Lower lobe of right lung (tissue), 2 donors: ENCODE measurements around the gene GAB4. TPM values are rescaled to one million over a fixed set of nuclear protein-coding genes. Genes with fewer than 3 reads are reported as not detected.

Experiments used
- ATAC-seq, 2 donors: fragments of 200-7000 bp; cut with Tn5 transposase; one replicate each; pipeline ENCODE4 v1.9.1; 2020 to 2022; ENCODE audit warnings: mild to moderate bottlenecking in 2 of 2, moderate library complexity in 2 of 2
- DNase-seq: peaks from one replicate; pipeline ENCODE4 v3.0.0-alpha.2; 2020
- H3K27ac ChIP-seq: fragments of 200-600 bp; one replicate; pipeline ENCODE4 v1.8.0; 2022
- H3K27me3 ChIP-seq: fragments of 200-600 bp; one replicate; pipeline ENCODE4 v1.8.0; 2022; ENCODE audit warnings: low read depth
- H3K36me3 ChIP-seq: fragments of 200-600 bp; one replicate; pipeline ENCODE4 v1.8.0; 2022; ENCODE audit warnings: mild to moderate bottlenecking
- H3K4me1 ChIP-seq: fragments of 200-600 bp; one replicate; pipeline ENCODE4 v1.8.0; 2022
- H3K4me3 ChIP-seq: fragments of 200-600 bp; one replicate; pipeline ENCODE4 v1.8.0; 2022; ENCODE audit warnings: mild to moderate bottlenecking
- H3K9me3 ChIP-seq: fragments of 200-600 bp; one replicate; pipeline ENCODE4 v1.8.0; 2022
- intact Hi-C: fragments of 100-400 bp; cut with DNase I; formaldehyde crosslinking; loops from one replicate; pipeline ENCODE4 v1.11.0; 2022
- total RNA-seq: library from RNA; stranded (reverse); fragmentation: NEBNext Ultra II Directional; extraction: Animal tissue kit (Norgen Biotek cat#: 25700); gene quantifications from one replicate; pipeline ENCODE4 v1.2.1, GENCODE V29; 2021
- TF ChIP-seq, protein P1 (sequence below): fragments of 200-600 bp; IDR thresholded peaks from one replicate; pipeline ENCODE4 v1.8.0; 2022; ENCODE audit warnings: antibody characterized with exemption, mild to moderate bottlenecking
- donor health status: DM: no; HTN: yes; CAD: no; lungs with severe emphysema.

Gene GAB4
- total RNA-seq, 1 donor from 2014 or later = not detected

DNA sequence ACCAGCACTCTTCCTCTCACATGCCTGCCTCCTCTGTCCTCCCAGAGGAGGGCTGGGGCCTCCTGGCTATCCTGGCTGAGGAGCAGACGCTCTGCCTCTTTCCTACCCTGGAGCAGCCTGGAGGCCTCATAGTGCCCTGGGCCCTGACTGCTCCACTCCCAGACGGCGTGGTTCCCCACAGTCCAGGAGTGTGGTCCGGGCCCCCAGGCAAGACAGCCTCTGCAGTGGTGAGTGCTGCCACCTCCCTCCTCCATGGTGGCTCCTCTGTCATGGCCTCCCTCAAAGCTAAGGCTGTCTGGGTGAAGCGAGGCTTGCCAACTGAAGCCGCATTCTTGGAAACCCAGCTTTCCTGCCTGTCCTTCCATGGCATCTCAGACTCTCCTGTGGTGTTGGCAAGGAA is 19.8 kb downstream of the GAB4 start:
- no peaks in the 10 kb centered on the region for H3K36me3 ChIP-seq
- DNase-seq = no peak
- no peak overlapping the region for H3K27ac ChIP-seq
- no peaks in the 10 kb centered on the region for H3K27me3 ChIP-seq
- TF ChIP-seq, protein P1, sequence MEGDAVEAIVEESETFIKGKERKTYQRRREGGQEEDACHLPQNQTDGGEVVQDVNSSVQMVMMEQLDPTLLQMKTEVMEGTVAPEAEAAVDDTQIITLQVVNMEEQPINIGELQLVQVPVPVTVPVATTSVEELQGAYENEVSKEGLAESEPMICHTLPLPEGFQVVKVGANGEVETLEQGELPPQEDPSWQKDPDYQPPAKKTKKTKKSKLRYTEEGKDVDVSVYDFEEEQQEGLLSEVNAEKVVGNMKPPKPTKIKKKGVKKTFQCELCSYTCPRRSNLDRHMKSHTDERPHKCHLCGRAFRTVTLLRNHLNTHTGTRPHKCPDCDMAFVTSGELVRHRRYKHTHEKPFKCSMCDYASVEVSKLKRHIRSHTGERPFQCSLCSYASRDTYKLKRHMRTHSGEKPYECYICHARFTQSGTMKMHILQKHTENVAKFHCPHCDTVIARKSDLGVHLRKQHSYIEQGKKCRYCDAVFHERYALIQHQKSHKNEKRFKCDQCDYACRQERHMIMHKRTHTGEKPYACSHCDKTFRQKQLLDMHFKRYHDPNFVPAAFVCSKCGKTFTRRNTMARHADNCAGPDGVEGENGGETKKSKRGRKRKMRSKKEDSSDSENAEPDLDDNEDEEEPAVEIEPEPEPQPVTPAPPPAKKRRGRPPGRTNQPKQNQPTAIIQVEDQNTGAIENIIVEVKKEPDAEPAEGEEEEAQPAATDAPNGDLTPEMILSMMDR = no peak
- H3K9me3 ChIP-seq = peaks cover 12% of the 10 kb centered on the region
- intact Hi-C loops = no loop called here
- H3K4me1 ChIP-seq = no peaks in the 10 kb centered on the region
- ATAC-seq = peak in 1 of 2 donors; percentile 39
- H3K4me3 ChIP-seq = no peak overlapping the region

DNA sequence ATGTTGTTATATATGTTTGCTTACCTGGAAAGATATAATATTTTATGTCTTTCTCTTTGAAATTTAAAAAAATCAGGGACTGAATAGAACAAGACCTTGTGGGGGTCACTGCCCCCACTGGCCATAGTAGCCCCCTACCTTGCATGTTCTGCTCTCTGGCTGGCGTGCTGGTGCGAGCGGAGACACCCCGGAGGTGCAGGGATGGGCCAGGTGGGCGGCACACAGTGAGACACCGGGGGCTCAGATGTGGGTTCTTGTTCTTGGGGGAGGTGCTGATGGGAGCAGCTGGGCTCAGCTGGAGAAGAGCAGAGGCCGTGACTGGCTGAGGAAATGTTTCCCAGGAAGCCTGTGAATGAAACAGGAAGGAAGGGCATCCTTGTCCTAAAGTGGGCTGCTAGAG is 20.2 kb downstream of the GAB4 start:
- Histone ChIP-seq H3K27ac (no peak overlapping the region), H3K4me3 (no peak overlapping the region), H3K9me3 (peaks cover 15% of the 10 kb centered on the region), H3K36me3 (no peaks in the 10 kb centered on the region), H3K4me1 (no peaks in the 10 kb centered on the region), H3K27me3 (no peaks in the 10 kb centered on the region)
- TF ChIP-seq, protein P1 = no peak
- DNase-seq (no peak), ATAC-seq (no peak)
- intact Hi-C loops = no loop called here

DNA sequence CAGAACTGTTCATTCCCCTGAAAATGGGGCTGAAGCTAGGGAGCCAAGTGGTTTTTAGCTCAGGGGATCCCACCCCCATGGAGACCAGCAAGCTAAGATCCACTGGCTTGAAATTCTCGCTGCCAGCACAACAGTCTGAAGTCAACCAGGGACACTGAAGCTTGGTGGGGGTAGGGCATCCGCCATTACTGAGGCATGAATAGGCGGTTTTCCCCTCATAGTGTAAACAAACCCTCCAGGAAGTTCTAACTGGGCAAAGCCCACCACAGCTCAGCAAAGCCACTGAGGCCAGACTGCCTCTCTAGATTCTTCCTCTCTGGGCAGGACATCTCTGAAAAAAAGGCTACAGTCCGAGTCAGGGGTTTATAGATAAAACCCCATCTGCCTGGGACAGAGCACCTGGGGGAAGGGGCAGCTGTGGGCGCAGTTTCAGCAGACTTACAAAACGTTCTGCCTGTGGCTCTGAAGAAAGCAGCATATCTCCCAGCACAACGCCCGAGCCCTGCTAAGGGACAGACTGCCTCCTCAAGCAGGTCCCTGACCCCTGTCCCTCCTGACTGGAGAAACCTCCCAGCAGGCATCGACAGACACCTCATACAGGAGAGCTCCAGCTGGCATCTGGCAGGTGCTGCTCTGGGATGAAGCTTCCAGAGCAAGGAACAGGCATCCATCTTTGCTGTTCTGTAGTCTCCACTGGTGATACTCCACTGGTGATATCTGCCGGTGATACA is 32.7 kb downstream of the GAB4 start:
- H3K27ac ChIP-seq = no peak overlapping the region
- intact Hi-C loops = no loop called here
- TF ChIP-seq, protein P1 = no peak
- DNase-seq = peak; percentile 12
- no peaks in the 10 kb centered on the region for H3K9me3 ChIP-seq
- no peaks in the 10 kb centered on the region for H3K4me1 ChIP-seq
- H3K36me3 ChIP-seq = no peaks in the 10 kb centered on the region
- no peak for ATAC-seq
- peaks cover 10% of the 10 kb centered on the region for H3K27me3 ChIP-seq
- H3K4me3 ChIP-seq = no peak overlapping the region

DNA sequence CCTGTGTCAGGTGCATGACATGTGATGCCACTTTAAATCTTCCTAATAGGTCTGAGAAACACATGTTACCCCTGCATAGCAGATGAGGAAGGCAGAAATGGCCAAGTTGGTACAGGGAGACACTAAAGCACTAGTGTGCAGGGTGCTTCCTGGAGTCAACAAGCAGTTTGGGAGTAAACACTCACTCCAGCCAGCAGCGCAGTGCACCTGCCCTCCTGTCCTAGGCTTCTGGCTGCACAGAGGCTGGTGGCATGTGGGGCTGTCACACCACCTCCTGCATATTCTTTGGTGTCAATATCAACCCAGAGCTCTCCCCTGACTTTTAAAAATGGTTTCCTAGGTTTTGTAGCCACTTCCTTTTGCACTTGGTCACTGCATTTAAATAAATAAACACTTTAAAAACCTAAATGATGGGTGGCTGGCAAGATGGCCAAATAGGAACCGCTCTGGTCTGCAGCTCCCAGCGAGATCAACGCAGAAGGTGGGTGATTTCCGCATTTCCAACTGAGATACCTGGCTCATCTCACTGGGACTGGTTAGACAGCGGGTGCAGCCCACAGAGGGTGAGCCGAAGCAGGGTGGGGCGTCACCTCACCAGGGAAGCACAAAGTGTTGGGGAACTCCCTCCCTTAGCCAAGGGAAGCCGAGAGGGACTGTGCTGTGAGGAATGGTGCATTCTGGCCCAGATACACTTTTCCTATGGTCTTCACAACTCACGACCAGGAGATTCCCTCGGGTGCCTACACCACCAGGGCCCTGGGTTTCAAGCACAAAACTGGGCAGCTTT is 33.5 kb downstream of the GAB4 start:
- H3K27me3 ChIP-seq = peaks cover 10% of the 10 kb centered on the region
- ATAC-seq = no peak
- H3K4me1 ChIP-seq = no peaks in the 10 kb centered on the region
- H3K36me3 ChIP-seq = no peaks in the 10 kb centered on the region
- intact Hi-C loops = no loop called here
- H3K4me3 ChIP-seq = no peak overlapping the region
- H3K27ac ChIP-seq = no peak overlapping the region
- DNase-seq = no peak
- TF ChIP-seq, protein P1 = no peak
- H3K9me3 ChIP-seq = no peaks in the 10 kb centered on the region

DNA sequence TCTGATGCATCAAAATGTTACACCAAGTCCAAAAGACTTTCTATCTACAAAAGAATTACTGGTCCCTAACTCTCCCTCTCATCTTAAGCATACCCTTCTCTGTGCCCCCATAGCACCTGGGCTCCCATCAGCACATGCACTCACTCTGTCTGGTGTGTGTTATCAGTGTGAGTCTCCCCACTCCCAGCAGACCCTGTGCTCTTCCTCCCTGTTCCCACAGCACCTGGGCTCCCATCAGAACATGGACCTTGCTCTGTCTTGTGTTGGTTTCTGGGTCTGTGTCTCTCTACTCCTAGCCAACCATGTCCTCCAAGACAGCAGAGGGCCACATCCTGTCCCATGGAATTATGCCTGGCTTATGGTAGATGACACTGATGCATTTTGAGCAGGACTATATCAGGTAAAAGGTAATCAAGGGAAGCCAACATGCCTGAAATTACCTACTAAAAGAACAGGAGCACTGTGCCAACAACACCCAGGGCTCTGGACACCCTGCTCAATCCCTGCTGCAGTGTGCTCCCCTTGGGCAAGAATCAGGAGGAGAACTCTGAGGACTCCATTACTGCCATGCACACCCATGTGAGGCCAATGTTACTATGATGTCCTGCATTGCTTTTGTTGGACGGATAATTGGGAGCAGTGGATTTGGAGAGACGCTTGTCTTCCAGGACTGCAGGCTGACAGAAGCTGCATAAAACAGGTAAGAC is 34.3 kb downstream of the GAB4 start:
- H3K27me3 ChIP-seq = peaks cover 10% of the 10 kb centered on the region
- no peak overlapping the region for H3K27ac ChIP-seq
- ATAC-seq (no peak), DNase-seq (no peak)
- no peaks in the 10 kb centered on the region for H3K9me3 ChIP-seq
- no peaks in the 10 kb centered on the region for H3K36me3 ChIP-seq
- intact Hi-C loops = no loop called here
- TF ChIP-seq, protein P1 = no peak
- H3K4me1 ChIP-seq = no peaks in the 10 kb centered on the region
- no peak overlapping the region for H3K4me3 ChIP-seq
